ENCODE data around the gene MAN2C1.
A peak's percentile ranks its signal among the peaks of the same experiment; 100 is the strongest.
"Not testable (repeated sequence)": the region's sequence is repeated elsewhere in the genome, so short reads cannot be mapped to it uniquely, and the experiment has no call there.

Gene MAN2C1

DNA sequence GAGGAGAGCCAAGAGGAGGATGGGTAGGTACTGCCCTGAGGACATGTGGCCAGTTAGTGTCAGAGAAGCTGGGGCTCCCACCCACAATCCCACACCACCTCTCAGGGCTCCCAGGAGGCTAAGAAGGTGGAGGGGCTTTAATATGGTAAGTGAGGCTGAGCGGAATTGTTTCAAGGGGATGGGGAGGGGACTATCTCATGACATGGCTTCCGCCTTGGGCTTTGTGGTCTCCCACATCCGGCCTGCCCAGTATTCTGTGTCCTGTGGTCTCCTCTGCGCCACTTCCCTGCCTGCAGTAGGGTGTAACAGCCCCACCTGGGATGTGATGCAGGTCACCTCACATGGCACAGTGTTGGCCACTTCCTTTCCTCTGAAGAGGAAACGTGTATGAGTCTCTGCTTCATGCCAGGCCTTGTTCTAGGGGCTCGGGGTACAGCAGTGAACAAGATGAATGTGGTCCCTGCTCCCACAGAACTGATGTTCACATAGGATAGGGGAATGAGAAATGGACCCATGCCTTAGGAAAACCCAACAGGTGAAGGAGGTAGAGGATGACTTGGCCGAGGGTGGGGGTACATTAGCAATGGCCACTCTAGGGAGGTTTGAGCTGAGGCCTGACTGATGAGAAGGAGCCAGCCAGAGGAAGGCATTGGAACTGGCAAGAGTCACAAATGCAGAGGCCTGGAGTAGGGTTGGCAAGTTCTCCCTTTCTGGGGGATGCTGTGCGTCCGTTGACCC, 18.4 kb downstream of the MAN2C1 start:
- no peak overlapping the region for H3K4me3 ChIP-seq (ENCODE audit: low read depth, low read length)
- peaks cover 50% of the 10 kb centered on the region for H3K27me3 ChIP-seq
- no peaks in the 10 kb centered on the region for H3K4me1 ChIP-seq
- TF ChIP-seq, protein P1, sequence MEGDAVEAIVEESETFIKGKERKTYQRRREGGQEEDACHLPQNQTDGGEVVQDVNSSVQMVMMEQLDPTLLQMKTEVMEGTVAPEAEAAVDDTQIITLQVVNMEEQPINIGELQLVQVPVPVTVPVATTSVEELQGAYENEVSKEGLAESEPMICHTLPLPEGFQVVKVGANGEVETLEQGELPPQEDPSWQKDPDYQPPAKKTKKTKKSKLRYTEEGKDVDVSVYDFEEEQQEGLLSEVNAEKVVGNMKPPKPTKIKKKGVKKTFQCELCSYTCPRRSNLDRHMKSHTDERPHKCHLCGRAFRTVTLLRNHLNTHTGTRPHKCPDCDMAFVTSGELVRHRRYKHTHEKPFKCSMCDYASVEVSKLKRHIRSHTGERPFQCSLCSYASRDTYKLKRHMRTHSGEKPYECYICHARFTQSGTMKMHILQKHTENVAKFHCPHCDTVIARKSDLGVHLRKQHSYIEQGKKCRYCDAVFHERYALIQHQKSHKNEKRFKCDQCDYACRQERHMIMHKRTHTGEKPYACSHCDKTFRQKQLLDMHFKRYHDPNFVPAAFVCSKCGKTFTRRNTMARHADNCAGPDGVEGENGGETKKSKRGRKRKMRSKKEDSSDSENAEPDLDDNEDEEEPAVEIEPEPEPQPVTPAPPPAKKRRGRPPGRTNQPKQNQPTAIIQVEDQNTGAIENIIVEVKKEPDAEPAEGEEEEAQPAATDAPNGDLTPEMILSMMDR (IDR thresholded peaks at IDR 0.05; ENCODE audit: low read depth, low read length) = no peak
- no peaks in the 10 kb centered on the region for H3K9me3 ChIP-seq
- no peaks in the 10 kb centered on the region for H3K36me3 ChIP-seq
- no peak for DNase-seq

DNA sequence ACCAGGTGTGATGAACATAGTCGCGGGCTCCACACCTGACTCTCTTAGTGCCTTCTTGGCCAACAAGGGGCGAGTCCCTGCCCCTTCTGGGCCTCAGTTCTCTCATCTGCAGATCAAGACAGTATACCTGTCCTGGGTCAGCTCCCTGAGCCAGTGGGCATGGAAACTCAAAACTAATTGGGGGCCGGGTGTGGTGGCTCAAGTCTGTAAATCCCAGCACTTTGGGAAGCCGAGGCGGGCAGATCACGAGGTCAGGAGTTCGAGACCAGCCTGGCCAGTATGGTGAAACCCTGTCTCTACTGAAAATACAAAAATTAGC, 19.1 kb downstream of the MAN2C1 start:
- not testable (repeated sequence) for DNase-seq; H3K4me3 ChIP-seq (ENCODE audit: low read depth, low read length); H3K9me3 ChIP-seq; H3K4me1 ChIP-seq; H3K36me3 ChIP-seq
- peaks cover 54% of the 10 kb centered on the region for H3K27me3 ChIP-seq

DNA sequence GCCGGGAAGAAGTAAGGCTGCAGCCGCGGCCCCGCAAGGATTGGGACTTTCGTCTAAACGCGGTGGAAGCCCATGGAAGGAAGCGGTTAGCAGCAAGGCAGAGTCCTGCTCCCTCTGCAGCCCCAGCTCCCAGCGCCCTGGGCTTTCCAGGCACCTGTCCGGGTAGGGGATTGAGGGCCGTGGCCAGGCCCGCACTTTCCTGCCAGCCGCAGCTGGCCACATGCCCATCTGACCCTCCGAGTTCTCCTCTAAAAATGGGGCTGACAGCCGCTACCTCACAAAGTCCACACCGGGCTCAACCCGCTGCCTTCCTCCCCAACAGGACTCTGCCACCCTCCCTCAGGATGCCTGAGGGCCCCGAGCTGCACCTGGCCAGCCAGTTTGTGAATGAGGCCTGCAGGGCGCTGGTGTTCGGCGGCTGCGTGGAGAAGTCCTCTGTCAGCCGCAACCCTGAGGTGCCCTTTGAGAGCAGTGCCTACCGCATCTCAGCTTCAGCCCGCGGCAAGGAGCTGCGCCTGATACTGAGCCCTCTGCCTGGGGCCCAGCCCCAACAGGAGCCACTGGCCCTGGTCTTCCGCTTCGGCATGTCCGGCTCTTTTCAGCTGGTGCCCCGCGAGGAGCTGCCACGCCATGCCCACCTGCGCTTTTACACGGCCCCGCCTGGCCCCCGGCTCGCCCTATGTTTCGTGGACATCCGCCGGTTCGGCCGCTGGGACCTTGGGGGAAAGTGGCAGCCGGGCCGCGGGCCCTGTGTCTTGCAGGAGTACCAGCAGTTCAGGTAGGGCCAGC, 19.7 kb downstream of the MAN2C1 start:
- DNase-seq = no peak
- no peaks in the 10 kb centered on the region for H3K9me3 ChIP-seq
- no peaks in the 10 kb centered on the region for H3K36me3 ChIP-seq
- H3K27me3 ChIP-seq = peaks cover 54% of the 10 kb centered on the region
- TF ChIP-seq, protein P1 (IDR thresholded peaks at IDR 0.05; ENCODE audit: low read depth, low read length) = no peak
- no peaks in the 10 kb centered on the region for H3K4me1 ChIP-seq
- H3K4me3 ChIP-seq (ENCODE audit: low read depth, low read length) = no peak overlapping the region

DNA sequence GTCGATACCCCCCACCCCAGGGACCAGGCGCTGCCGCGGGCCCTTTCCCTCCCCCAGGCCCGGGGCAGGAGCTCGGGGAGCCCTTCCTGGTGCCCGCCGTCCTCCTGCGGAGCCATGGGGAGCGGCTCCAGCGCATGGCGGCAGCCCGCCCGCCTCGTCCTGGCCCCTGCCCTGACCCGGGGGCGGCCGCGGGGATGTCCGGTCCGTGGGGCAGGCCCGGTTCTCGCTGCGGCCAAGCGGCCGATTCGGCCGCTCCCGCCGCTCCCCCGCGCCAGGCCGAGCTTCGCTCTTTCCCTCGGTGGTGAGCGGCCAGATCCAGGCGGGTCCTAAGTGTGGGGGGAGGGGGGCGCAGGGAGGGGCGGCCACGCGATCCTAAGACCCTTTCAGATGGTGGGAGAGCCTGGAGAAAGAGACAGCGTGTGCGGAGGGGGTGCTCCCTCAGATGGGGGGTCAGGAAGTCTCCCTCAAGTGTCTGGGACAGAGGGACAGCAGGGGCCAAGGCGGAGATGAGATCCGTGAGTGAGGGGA, 20.3 kb downstream of the MAN2C1 start:
- H3K9me3 ChIP-seq = no peaks in the 10 kb centered on the region
- DNase-seq = no peak
- TF ChIP-seq, protein P1 (IDR thresholded peaks at IDR 0.05; ENCODE audit: low read depth, low read length) = no peak
- H3K4me3 ChIP-seq (ENCODE audit: low read depth, low read length) = peak overlapping the region; percentile 50
- no peaks in the 10 kb centered on the region for H3K36me3 ChIP-seq
- peaks cover 54% of the 10 kb centered on the region for H3K27me3 ChIP-seq
- H3K4me1 ChIP-seq = no peaks in the 10 kb centered on the region

DNA sequence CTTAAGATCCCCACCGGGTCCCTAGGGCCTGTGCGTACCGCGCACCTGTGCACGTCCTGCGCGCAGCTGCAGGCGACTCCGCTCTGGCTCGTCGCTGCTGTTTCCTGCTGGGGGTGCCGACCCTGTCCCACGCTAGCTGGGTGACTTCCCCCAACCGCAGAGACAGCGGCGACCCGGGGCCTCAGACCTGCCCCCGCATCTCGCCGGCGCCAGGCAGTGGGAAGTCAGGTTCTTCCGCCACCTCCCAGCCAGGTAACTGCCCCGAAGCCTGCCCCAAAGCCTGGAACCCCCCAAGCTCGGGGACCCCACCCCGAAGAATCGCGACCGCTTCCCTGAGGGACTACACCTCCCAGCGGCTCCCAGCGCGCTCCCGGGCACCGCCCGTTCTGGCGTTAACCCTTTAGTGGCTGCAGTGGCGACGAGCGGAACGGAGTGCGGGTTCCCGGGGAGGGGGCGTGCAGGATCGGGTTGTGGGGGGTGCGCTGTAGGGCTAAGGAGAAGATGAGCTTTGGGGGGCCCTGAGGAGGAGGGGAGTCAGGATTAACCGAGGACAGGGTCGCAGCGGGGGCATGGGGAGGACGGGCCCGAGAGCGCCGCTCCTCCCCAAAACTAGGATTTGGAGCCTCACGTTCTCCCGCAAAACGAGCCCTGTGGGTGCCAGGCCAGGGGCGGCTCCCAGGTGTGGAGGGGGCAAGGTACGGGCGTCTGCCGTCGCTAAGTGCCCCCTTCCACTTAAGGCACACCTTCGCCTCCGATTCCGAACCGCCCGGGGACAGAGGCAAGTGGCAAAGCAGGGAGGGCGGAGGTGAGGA, 21.0 kb downstream of the MAN2C1 start:
- Histone ChIP-seq H3K27me3 (peaks cover 54% of the 10 kb centered on the region), H3K4me3 (ENCODE audit: low read depth, low read length) (peak overlapping the region; percentile 50), H3K9me3 (no peaks in the 10 kb centered on the region), H3K36me3 (no peaks in the 10 kb centered on the region), H3K4me1 (no peaks in the 10 kb centered on the region)
- TF ChIP-seq, protein P1 (IDR thresholded peaks at IDR 0.05; ENCODE audit: low read depth, low read length) = no peak
- no peak for DNase-seq

DNA sequence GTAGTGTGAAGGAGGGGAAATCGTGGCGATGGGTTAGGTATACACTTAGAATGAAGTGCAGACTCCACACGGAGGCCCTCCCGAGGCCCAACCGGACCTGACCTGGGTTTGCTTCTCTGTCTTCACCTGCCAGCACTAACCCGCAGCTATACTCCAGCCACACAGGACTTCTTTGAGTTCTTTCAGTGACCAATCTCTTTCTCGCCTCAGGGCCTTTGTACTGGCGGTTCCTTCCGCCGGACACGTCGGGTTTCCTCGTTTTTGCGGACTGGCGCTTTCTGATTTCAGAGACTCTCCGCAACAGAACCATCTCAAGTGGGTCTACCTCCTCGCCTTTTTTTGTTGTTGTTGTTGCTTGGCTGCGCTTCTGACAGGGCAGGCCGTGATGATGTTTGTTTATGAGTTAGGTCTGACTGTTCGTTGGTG, 21.6 kb downstream of the MAN2C1 start, which contains the start of gene NEIL1:
TSS of gene NEIL1 (plus strand) at position 244 of the 426 bp plus-strand sequence. CDS start 1,867 bp downstream, outside the sequence.
- no peaks in the 10 kb centered on the region for H3K9me3 ChIP-seq
- no peaks in the 10 kb centered on the region for H3K4me1 ChIP-seq
- H3K27me3 ChIP-seq = peaks cover 54% of the 10 kb centered on the region
- H3K4me3 ChIP-seq (ENCODE audit: low read depth, low read length) = peak within 1 kb of the TSS; percentile 50
- TF ChIP-seq, protein P1 (IDR thresholded peaks at IDR 0.05; ENCODE audit: low read depth, low read length) = no peak
- no peak for DNase-seq
- H3K36me3 ChIP-seq = no peaks in the 10 kb centered on the region

DNA sequence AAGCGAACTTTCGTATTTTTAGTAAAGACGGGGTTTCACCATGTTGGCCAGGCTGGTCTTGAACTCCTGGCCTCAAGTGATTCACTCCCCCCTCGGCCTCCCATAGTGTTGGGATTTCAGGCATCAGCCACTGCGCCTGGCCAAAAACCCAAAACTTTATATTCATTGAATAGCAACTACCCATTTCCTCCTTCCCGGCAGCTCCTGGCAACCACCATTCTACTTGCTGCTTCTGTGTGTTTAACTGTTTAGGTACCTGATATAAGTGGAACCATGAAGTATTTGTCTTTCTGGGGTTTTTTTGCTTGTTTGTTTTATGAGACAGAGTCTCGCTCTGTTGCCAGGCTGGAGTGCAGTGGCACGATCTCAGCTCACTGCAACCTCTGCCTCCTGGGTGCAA, 24.5 kb downstream of the MAN2C1 start:
- not testable (repeated sequence) for H3K9me3 ChIP-seq; H3K4me1 ChIP-seq; DNase-seq; H3K4me3 ChIP-seq (ENCODE audit: low read depth, low read length); H3K36me3 ChIP-seq
- H3K27me3 ChIP-seq = peaks cover 44% of the 10 kb centered on the region

Data from BE2C (cell line).